Esophagus muscularis mucosa (tissue), 4 donors: Measurements from ENCODE around the gene ANKRD11. TPM values are rescaled to one million over a fixed set of nuclear protein-coding genes. Genes with fewer than 3 reads are reported as not detected.
"Not testable (repeated sequence)": the region's sequence is repeated elsewhere in the genome, so short reads cannot be mapped to it uniquely, and the experiment has no call there.

Experiments
- DNase-seq: peaks from one replicate; pipeline ENCODE4 v3.0.0-alpha.2; 2017; ENCODE audit errors: extremely low spot score
- H3K27ac ChIP-seq, 4 donors: fragments of 200-600 bp; sonication (generic); replicated peaks in 1 of 4; 1 replicate in 3 of 4; 2 replicates in 1 of 4; pipeline ENCODE4 v1.5.1; 2016 to 2019; ENCODE audit warnings: mild to moderate bottlenecking in 1 of 4
- H3K27me3 ChIP-seq, 4 donors: fragments of 200-600 bp; sonication (generic); one replicate each; pipeline versions ENCODE4 v1.5.1 to v1.6.0; 2016 to 2019
- H3K36me3 ChIP-seq, 4 donors: fragments of 200-600 bp; sonication (generic); one replicate each; pipeline ENCODE4 v1.5.1; 2016 to 2019
- H3K4me1 ChIP-seq, 4 donors: fragments of 200-600 bp; sonication (generic); one replicate each; pipeline ENCODE4 v1.5.1; 2016 to 2019
- H3K4me3 ChIP-seq, 4 donors: fragments of 200-600 bp; sonication (generic); 1 replicate in 2 of 4; 2 replicates in 2 of 4; pipeline ENCODE4 v1.5.1; 2016 to 2019; ENCODE audit warnings: mild to moderate bottlenecking in 4 of 4, moderate library complexity in 1 of 4
- H3K9me3 ChIP-seq, 4 donors: fragments of 200-600 bp; sonication (generic); 1 replicate in 3 of 4; 2 replicates in 1 of 4; pipeline ENCODE4 v1.5.1; 2016 to 2019
- EP300 ChIP-seq: sonication (generic); formaldehyde crosslinking; IDR thresholded peaks from one replicate; pipeline ENCODE4 v1.6.1; 2017; ENCODE audit warnings: antibody characterized with exemption
- POLR2A ChIP-seq: fragments of 450-650 bp; IDR thresholded peaks from one replicate; pipeline ENCODE4 v1.6.1; 2017; ENCODE audit warnings: antibody characterized with exemption, moderate library complexity, mild to moderate bottlenecking, low read depth
- POLR2AphosphoS5 ChIP-seq, 2 donors: sonication (generic); formaldehyde crosslinking; IDR thresholded peaks; one replicate each; pipeline ENCODE4 v1.6.1; 2017; ENCODE audit warnings: antibody characterized with exemption in 2 of 2
- WGBS: methylation state at CpG from one replicate; pipeline ENCODE4 v1.1.5; 2018; 5-methylcytosine and 5-hydroxymethylcytosine counted together
- intact Hi-C: fragments of 100-400 bp; cut with DNase I; formaldehyde crosslinking; loops from one replicate; pipeline ENCODE4 v1.15.1; 2023
- total RNA-seq, 4 donors: library from RNA; depleted of rRNA; stranded (reverse); fragments of >200 nt; gene quantifications; one replicate each; pipeline versions ENCODE4 v1.1.0 to v1.2.1, GENCODE V29; 2016
- TF ChIP-seq, protein P1 (sequence below), 3 experiments: fragments of 200-600 bp in 2 of 3; fragments of 450-650 bp in 1 of 3; sonication (generic) in 2 of 3; IDR thresholded peaks; one replicate each; pipeline ENCODE4 v1.5.1; 2017 to 2019; ENCODE audit warnings: antibody characterized with exemption in 3 of 3, mild to moderate bottlenecking in 2 of 3, moderate library complexity in 1 of 3

The ANKRD11 gene
- total RNA-seq, 4 donors from 2014 or later, result 60.8 to 119 (median 105) TPM

- intact Hi-C loops, result loop anchor here (5.0 kb wide), 2 partner anchors 162 to 177 kb away; partner anchors contain the start of genes ANKRD11 and SPG7
- Histone ChIP-seq H3K36me3 (no peaks in the 10 kb centered on the region), H3K27ac (peak overlapping the region; percentile 13 to 58 (median 36)), H3K9me3 (peaks cover 0 to 4% (median 0%) of the 10 kb centered on the region in 4 donors), H3K27me3 (no peaks in the 10 kb centered on the region), H3K4me1 (peaks cover 69 to 85% (median 82%) of the 10 kb centered on the region in 4 donors), H3K4me3 (peak overlapping the region in 1 of 4 donors; percentile 5)
- TF ChIP-seq POLR2AphosphoS5 (IDR thresholded peaks at IDR 0.05), result peak; percentile 21 to 59
- TF ChIP-seq EP300, result no peak
- TF ChIP-seq POLR2A, result no peak
- TF ChIP-seq, protein P1, sequence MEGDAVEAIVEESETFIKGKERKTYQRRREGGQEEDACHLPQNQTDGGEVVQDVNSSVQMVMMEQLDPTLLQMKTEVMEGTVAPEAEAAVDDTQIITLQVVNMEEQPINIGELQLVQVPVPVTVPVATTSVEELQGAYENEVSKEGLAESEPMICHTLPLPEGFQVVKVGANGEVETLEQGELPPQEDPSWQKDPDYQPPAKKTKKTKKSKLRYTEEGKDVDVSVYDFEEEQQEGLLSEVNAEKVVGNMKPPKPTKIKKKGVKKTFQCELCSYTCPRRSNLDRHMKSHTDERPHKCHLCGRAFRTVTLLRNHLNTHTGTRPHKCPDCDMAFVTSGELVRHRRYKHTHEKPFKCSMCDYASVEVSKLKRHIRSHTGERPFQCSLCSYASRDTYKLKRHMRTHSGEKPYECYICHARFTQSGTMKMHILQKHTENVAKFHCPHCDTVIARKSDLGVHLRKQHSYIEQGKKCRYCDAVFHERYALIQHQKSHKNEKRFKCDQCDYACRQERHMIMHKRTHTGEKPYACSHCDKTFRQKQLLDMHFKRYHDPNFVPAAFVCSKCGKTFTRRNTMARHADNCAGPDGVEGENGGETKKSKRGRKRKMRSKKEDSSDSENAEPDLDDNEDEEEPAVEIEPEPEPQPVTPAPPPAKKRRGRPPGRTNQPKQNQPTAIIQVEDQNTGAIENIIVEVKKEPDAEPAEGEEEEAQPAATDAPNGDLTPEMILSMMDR (IDR thresholded peaks at IDR 0.05), result no peak
- WGBS, result 32% methylated on average over 21 of the region's 25 CpGs
- no peak for DNase-seq
These were observed 160.0 kb downstream of the ANKRD11 start for GRCh38 chr16:89330177-89330856.

DNA sequence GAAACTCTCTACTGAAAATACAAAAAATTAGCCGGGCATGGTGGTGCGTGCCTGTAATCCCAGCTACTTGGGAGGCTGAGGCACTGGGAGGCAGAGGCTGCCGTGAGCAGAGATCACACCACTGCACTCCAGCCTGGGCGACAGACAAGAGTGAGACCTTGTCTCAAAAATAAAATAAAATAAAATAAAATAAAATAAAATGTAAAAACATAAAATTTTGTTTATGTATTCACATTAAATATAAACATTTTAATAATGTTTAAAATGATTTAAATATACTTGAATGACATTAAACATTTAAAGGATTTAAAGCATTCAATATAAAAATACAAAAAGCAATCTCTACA lies 160.6 kb downstream of the ANKRD11 start:
- H3K9me3 ChIP-seq, H3K27me3 ChIP-seq, H3K36me3 ChIP-seq, DNase-seq, H3K4me3 ChIP-seq, H3K27ac ChIP-seq: not testable (repeated sequence)
- WGBS, result 92% methylated on average over 4 of the region's 4 CpGs
- intact Hi-C loops, result loop anchor here (5.0 kb wide), 4 partner anchors 62 to 232 kb away; partner anchors contain the start of genes ANKRD11, RPL13 and SPG7
- H3K4me1 ChIP-seq, result peaks cover 69 to 85% (median 82%) of the 10 kb centered on the region in 4 donors

- intact Hi-C loops, result loop anchor here (5.0 kb wide), 2 partner anchors 64 to 234 kb away; partner anchors contain the start of gene RPL13
- H3K9me3 ChIP-seq, H3K4me3 ChIP-seq, H3K27ac ChIP-seq, H3K36me3 ChIP-seq, H3K27me3 ChIP-seq, DNase-seq: not testable (repeated sequence)
- 89% methylated on average over 41 of the region's 41 CpGs for WGBS
- H3K4me1 ChIP-seq, result peaks cover 69 to 85% (median 82%) of the 10 kb centered on the region in 4 donors
These were observed 161.7 kb downstream of the ANKRD11 start for GRCh38 chr16:89328412-89329400.

DNA sequence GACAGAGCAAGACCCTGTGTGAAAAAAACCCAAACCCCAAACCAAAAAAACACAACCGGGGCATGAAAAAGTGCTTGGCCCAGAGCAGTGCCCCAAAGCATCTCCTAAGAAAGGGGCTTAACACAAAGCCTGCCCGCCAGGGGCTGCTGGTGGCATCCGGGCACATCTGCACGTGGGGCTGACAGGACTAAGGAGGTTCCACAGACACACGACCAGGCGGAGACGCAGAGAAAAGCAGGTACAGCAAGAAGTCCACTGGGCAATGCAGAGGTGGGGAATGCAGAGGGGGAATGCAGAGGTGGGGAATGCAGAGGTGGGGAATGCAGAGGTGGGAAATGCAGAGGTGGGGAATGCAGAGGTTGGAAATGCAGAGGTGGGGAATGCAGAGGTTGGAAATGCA lies 163.6 kb downstream of the ANKRD11 start:
- no peak for DNase-seq
- intact Hi-C loops, result loop anchor here (5.0 kb wide), 2 partner anchors 66 to 236 kb away; partner anchors contain the start of gene RPL13
- Histone ChIP-seq H3K27ac (peak overlapping the region; percentile 75 to 82 (median 79)), H3K4me3 (peak overlapping the region in 1 of 4 donors; percentile 16), H3K4me1 (peaks cover 74 to 85% (median 83%) of the 10 kb centered on the region in 4 donors), H3K36me3 (no peaks in the 10 kb centered on the region), H3K9me3 (peaks cover 0 to 4% (median 0%) of the 10 kb centered on the region in 4 donors), H3K27me3 (no peaks in the 10 kb centered on the region)
- WGBS, result 85% methylated on average over 7 of the region's 7 CpGs
- TF ChIP-seq POLR2AphosphoS5 (IDR thresholded peaks at IDR 0.05) (no peak), EP300 (no peak), POLR2A (no peak)
- TF ChIP-seq, protein P1 (IDR thresholded peaks at IDR 0.05), result no peak

GRCh38 chr16:89325861-89326471 lies 164.4 kb downstream of the ANKRD11 start:
- H3K27ac ChIP-seq, result peak overlapping the region; percentile 75 to 82 (median 79)
- H3K27me3 ChIP-seq, result no peaks in the 10 kb centered on the region
- peaks cover 80 to 85% (median 83%) of the 10 kb centered on the region in 4 donors for H3K4me1 ChIP-seq
- H3K9me3 ChIP-seq, result peaks cover 0 to 4% (median 0%) of the 10 kb centered on the region in 4 donors
- 20% methylated on average over 18 of the region's 18 CpGs for WGBS
- TF ChIP-seq EP300 (no peak), POLR2AphosphoS5 (IDR thresholded peaks at IDR 0.05) (peak; percentile 73 to 89)
- peak overlapping the region; percentile 16 to 27 (median 27) for H3K4me3 ChIP-seq
- intact Hi-C loops, result loop anchor here (5.0 kb wide), 2 partner anchors 66 to 236 kb away; partner anchors contain the start of gene RPL13
- no peak for DNase-seq
- H3K36me3 ChIP-seq, result no peaks in the 10 kb centered on the region
